GM18870 (cell line): ENCODE results near the gene ITGB7.
A peak's percentile ranks its signal among the peaks of the same experiment; 100 is the strongest.
"Not testable (repeated sequence)": the region's sequence is repeated elsewhere in the genome, so short reads cannot be mapped to it uniquely, and the experiment has no call there.

Experiments
- ATAC-seq: cut with Tn5 transposase; IDR thresholded peaks from one replicate; pipeline ENCODE4 v1.9.1; 2021; ENCODE audit warnings: moderate library complexity; ENCODE audit not compliant: unreplicated experiment

Gene ITGB7

DNA sequence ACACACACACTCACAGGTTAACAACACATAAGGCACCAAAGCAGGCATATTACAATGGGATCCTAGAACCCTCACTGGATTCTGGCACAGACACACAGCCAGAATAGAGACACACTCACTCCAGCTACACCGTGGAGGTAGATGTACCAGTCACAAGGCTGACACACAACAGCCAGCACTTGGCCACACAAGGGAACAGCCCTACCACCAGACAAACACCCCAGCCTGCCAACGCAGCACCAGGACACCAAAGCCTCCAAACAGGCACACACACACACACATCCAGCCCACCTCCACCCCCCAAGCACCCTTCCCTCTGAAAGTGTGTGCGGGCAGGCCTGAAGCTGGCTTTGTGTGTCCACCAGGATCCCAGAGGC is 10.9 kb upstream of the ITGB7 start:
- ATAC-seq, result no peak

DNA sequence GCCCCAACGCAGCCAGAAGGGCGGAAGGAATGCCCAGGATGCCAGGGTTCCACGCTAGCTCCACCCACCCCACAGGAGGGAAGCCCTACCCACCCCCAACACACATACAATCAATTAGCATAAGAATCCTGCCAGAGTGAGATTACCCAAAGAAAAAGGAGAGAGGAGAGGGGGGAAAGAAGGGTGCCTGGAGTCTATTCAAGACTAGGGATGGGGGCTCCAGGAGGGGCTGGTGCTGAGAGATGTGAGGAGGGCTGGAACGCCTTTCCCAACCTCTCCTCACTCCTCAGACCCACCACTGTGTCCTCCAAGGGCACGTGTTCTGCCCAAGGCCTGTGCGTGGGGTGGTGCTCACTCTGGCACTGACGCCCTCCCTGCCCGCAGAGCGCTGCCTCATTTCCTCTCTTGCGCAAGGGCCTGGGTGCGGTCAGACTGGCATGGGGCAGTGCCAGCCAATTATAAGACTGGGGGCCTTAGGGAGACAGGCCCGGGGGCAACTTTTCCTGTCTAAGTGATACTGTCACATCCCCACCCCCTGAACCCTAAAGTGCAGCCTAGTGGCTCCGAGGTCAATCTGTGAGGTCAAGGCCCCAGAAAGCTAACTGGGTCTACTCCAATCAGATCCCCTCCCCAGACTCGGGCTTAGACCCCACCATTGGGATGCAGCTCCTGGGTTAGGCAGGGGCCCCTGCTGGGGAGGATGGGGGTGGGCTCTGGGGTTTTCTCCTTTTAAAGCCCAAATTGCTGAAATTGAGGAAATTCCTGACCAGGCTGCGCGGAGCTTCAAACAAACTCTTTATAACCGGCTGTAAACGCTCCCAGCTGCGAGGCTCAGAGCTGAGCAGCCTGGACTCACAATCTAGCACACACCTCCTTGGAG is 10.2 kb upstream of the ITGB7 start:
- no peak for ATAC-seq

DNA sequence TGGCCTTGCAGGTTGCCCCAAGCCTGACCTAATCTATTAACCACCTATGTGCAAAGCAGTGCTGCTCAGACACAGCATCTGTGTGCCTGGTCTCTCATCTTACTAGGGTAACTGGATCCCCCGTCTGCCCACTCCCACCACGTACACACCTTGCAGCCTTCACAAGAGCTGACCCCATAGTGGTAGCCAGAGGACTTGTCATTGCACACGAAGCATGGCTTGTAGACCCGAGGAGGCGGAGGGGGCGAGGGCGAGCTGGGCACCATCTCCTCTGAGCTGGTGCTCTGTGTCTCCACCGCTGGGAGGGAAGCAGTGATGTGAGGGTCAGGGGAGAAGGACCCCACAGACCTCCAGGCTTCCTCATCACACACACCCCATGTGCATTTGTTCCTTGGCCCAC is 8.4 kb upstream of the ITGB7 start:
- ATAC-seq, result no peak

DNA sequence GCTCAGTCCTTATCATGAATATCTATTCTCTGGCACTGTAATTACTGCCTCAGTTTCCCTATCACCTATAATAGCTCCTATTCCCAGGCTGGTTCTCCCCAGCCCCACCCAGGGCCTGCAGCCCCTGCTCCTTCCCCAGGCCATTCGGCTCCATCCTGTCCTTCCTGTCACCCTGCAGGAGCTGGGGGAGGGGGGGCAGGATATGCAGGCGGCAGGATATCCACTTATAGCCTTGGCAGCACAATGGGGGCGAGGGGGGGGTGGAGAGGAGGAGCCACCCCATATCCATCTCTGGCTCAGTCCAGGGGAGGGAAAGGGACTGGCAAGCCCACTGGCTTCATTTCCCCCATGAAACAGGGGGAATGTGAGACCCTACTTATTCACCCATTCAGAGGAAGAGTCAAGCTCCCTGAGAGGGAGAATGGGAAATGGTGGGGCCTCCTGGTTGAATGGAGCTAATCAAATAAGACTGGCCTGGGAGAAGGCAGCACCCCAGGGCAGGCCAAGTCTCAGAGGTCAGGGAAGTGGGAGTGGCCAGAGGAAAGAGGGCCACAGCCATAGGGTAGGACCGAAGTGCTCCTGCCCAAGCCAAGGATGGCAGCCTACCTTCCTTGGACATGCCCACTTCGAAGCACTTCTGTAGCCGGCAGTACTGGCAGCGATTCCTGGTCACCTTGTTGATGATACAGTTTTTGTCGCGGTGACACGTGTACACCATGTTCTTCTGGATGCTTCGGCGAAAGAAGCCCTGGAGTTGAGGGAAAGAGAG is 7.8 kb upstream of the ITGB7 start:
- no peak for ATAC-seq

DNA sequence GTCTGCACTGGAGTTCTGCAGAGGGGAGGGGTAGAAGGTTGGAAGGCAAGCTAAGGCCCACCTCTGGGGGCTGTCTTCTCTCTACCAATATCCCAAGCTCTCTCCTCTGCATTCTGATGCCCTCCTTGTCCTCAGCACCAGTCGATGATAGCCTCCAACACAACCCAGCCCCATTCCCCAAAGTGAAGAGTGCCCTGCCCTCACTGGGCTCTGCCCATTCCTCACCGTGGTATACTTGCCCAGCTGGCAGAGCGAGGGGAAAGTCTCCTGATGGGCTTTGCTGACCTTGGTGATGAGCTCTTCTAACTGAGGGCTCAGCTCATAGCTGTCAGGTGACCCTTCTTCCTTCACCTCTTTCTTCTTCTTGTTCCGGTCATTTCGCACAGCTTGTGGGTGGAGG is 7.2 kb upstream of the ITGB7 start:
- ATAC-seq, result no peak

DNA sequence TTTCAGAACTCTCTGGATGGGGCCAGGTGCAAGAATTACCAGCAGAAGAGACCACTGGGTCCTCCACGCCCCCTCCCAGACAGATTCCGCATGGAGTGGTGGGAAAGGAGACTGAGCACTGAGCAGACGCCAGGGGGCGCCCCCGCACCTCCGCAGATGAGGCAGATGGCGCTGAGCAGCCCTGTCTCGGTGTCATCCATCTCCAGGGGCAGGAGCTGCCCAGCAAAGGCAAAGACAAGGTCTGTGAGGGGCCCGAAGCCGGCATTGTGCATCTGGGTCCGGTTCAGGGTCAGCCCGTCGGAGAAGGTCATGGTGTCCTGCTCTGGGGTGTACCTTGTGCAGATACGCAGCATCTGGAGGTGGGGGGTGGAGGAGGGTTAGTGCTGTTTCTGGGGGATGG is 6.3 kb upstream of the ITGB7 start:
- no peak for ATAC-seq

DNA sequence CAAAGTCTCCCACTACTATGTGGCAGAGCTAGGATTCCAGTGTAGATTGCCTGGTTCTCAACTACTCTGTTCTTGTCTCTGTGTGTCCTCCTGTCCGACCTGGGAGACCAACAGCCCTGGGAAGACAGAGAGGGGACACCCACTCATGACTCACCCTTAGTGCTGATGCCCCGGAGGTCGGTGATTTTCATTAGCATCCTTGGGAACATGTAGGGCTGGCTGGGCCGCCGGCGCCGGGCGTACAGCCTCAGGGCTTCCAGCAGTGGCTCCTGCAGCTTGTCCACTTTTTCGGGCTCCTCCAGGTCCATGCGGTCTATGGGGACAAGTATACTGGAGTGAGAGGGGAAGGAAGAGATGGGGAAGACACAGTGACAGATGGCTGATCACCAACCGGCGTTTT is 5.9 kb upstream of the ITGB7 start:
- no peak for ATAC-seq

DNA sequence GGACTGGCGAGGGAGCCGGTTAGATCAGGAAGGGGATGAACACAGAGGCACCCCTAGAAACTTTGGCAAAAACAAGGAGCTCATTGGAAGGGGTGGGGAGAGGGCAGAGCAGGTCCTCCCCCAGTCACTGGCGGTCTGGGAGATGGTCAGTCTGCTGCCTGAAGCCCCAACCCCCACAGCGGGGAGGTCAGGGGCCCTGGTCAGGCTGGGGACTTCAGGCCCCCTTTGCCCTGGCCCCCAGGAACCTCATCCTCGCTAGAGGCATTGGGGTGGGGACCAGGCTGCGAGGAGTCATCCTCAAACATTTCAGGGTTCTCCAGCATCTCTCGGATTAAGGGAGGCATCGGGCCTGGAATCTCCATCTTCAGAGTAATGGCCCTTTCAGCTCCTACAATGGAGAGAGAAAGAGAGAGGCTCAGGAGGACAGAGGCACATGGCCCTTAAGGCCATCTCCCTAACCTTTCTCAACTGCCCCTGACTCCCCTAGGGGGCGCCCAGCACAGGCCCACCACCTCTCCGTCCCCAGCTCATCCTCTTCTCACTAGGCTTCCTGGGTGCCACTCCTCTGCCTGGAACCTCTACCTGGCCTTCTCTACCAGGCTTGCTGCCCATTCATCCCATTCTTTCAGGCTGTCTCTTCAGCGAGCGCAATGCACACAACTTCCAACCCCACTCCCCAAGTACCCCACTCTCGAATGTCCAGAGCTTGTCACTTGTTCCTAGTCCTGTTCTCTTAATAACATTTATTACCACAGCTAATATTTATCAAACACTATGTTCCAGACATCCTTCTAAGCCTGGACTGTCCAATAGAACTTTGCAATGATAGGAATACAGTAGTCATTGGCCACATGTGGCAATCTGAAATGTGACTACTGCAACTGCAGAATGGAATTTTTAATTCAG is 4.7 kb upstream of the ITGB7 start:
- ATAC-seq, result no peak

DNA sequence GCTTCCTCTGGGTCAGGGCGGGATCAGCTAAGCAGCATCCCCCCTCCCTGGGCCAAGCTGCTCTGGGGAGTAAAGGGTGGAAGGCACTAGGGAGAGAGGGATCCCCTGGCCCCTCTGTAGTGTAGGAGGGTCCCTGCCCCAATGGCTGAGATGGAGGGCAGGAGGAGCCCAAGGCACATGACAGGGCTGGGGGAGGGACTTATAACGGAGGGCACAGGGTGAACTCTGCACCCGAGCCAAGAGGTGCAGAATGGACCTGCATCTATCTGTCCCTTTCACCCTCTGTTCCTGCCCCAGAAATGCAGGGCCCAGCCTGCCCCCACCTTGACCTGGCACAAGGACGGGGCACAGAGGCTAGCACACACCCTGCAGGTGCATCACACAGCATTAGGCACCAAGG is 3.8 kb upstream of the ITGB7 start:
- no peak for ATAC-seq

DNA sequence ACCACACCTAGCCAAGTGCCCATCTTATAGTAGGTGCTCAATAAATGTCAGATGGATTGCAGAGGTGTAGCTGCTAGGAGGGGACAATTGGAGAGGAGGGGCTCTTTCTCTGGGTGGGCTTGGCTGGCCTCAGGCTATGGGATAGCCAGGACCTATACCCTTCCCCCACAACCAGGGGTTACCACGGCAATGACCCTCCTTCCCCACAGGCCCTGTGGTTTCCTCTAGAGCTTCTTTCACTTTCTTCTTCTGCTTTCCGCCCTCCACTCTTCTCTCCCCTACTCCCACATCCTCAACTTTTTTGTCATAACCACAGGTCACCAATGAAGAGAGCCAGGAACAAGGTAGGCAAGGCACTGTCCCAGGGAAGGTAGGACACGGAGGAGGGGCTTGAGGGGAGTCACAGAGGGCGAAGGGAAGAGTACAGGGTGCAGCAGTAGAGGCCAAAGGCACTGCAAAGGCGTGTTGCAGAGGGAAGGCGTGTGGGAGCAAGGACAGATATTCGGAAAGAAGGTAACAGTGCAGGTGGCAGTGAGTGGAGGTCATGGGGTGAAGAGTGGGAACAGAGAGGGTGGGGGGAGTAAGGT is 1.9 kb upstream of the ITGB7 start:
- ATAC-seq, result peak; percentile 39

DNA sequence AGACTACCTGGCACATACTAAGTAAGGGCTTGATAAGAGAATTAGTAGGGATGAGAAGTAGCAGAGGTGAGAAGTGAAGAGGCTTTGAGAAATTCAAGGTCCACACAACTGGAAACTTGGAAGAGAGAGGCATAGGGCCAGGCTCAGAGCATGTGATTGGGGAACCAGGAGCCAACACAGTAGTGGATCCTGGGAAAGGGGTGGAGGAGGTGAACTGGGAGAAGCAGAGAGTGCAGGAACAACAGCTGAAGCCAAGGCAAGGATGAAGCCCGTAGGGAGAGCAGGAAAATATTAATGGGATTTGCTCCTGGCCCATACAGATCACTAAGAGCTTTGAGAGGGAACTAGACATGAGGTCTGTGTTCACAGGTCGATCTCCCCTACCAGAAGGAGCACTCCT is 1.4 kb upstream of the ITGB7 start:
- ATAC-seq, result no peak

DNA sequence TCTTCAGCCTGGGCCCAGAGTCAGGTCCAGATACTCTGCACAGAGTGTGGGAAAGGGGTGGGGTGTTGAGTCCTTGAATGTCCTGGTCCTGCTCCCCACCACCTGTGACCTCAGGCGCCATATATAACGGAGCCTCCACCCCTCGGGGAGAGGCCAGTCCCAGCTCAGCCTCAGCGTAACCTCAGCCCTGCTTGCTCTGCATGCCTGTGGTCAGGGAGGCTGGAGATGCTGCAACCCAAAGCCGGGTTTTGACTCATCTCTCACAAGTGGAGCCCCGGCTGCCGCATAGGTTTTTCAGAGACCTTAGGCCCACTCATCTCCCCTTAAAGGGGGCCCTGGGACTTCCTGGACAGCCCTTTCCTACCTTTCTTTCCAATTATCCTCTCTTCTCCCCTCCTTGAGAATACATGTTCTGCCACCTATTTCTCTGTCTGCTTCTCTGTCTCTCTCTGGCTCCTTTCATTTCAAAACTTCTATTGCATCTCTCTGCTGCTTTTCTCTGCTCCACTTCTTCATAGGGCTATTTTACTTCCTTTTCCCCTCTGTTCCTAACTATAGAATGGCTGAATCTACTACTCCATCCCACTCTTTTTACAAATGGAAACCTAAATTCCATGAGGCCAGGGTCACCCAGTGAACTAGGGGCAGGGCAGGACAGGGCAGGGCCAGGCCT is 1.2 kb downstream of the ITGB7 start:
- ATAC-seq, result peak; percentile 56

DNA sequence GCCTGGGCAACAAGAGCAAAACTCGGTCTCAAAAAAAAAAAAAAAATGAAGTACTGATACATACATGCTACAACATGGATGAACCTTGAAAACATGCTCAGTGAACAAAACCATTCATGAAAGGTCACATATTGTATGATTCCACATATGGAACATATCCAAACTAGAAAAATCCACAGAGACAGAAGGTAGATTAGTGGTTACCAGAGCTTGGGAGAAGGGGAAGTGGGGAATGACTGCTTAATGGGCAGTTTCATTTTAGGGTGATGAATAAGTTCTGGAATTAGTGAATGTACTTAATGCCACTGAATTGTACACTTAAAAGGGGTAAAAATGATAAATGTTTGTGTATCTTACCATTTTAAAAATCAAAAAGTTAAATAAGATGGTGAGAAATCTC is 2.7 kb downstream of the ITGB7 start:
- ATAC-seq, result no peak

DNA sequence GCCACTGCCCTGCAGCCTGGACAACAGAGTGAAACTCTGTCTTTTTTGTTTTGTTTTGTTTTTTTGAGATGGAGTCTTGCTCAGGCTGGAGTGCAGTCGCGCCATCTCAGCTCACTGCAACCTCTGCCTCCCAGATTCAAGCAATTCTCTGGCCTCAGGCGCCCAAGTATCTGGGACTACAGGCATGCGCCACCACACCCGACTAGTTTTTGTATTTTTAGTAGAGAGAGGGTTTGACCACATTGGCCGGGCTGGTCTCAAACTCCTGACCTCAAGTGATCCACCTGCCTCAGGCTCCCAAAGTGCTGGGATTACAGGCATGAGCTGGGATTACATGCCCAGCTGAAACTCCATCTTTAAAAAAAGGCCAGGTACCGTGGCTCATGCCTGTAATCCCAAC is 4.7 kb downstream of the ITGB7 start:
- ATAC-seq, result not testable (repeated sequence)

DNA sequence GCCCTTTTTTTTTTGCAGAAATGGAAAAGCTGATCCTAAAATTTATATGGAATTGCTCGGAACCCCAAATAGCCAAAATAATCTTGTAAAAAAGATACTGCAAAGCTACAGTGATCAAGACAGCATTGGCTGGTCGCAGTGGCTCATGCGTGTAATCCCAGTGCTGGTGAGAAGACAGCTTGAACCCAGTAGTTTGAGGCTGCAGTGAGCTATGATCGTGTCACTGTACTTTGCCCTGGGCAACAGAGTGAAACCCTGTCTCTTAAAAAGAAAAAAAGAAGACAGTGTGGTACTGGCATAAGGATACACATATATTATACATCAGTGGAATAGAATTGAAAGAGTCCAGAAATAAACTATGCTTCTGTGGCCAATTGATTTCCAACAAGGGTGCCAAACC is 5.4 kb downstream of the ITGB7 start:
- no peak for ATAC-seq

DNA sequence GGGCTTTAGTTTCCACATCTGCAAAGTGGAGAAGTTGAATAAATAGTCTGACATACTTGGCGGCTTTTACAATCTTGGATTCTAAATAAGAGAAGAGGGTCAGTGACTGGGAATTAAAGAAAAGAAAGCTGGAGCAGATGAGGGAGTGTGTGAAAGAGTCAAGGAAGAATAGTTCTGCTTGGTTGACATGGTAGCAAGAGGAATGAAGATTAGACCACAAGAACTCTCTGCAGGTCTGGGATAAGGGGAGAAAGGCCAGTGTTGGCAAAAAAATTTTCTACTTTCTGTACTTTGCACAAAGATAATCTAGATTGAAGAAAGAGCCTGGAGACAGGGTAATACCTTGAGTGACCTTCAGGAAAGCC is 5.9 kb downstream of the ITGB7 start:
- ATAC-seq, result no peak

DNA sequence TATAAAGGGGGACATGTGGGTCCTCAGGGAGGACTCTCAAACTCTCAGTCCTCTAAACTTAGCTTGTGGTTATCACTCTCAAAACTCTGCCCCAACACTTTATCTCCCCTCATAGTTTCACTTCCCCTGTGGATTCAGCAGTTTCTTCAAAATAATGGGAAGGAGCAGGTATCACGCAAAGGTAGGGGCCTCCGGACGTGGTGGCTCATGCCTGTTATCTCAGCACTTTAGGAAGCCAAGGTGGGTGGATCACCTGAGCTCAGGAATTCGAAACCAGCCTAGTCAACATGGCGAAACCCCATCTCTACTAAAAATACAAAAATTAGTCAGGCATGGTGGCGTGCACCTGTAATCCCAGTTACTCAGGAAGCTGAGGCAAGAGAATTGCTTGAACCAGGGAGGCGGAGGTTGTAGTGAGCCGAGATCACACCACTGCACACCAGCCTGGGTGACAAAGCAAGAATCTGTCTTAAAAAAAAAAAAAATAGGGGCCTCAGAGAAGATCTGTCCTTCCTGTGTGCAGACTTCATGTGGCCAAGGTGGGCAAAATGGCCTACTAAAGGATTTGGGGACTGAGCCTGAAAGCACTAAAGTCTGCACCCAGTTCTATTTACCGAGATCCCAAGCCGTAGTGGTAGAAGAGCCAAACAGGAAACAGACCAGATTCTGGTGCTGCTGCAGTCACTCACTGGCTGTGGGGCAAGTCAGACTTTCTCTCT is 6.4 kb downstream of the ITGB7 start:
- peak; percentile 44 for ATAC-seq

DNA sequence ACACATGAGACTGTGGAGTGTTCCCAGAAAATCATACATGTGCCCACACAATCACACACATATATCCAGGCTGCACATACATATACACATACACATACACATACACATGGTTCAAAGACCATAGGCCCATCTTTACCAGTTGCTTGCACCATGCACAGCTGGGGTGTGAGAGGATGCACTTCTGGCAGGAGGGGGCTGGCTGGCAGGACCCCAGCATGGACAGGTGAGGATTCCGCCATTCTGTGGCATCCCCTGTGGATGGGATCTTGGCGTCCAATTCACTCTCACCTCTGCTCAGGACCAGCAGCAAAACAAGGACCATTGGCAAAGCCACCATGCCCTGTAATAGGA is 7.0 kb downstream of the ITGB7 start:
- no peak for ATAC-seq

DNA sequence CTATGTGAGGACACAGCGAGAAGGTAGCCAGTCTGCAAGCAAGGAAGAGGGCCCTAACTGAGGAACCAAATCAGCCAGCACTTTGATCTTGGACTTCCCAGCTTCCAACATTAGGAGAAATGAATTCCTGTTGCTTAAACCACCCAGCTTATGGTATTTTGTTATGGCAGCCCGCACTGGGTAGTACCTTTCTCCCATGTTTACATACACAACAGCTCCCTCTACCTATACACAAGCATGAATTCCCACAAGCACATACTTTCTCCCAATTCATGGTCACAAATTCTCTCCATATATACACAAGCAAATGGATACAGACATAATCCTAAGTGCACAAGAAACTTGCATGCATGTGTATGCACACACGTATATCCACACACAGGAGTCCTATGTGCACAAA is 7.4 kb downstream of the ITGB7 start:
- no peak for ATAC-seq

DNA sequence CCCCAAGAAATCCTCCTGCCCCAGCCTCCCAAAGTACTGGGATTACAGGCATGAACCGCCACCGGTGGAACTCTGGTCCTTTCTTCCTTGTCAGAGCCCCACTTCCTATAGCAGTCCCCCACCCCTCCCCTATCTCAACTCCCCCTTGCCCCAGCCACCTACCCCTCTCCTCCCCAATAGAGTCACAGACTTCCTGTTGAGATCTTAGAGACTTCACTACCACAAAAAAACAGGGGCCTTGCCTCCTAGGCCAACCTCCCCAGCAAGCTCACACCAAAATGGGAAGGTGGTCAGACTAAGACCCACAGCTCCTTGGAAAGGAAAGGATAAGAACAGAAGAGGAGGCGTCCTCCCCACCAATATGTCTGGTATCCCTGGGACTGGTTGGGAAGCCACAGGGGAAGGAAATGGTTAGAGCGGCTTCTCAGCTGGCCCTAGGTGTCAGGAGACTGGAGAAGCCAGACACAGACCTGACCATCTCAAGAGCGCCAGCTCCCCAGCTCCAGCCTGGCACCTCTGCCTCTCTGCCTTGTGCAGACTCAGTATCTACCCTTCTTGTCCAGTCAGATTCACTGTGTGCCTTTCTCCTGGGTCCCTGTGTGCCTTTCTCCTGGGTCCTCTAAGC is 8.5 kb downstream of the ITGB7 start:
- ATAC-seq, result no peak
